ENCODE data around the gene PMAIP1. TPM values are rescaled to one million over a fixed set of nuclear protein-coding genes. Genes with fewer than 3 reads are reported as not detected.
"Not testable (repeated sequence)": the region's sequence is repeated elsewhere in the genome, so short reads cannot be mapped to it uniquely, and the experiment has no call there.

Gene PMAIP1
- total and polyA plus RNA-seq, 8 donors: 2.3 to 8.3 (median 3.7) TPM; not detected in 2

DNA sequence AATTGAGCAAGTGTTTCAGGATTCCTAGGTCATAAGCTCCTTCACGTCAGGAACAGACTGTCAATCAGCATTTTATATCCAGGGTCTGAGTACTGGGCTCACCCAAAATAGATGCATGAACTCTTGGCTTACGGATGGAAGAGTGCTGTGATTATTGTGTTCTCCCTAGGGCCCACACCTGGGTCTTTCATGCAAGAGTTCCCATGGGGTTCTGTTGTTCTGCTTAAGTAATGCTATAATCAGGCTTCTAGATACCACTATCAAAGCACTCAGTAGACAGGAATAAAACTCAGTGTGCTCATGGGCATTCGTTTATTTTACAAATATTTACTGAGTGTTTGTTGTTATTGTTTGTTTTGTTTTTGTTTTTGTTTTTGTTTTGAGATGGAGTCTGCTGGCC, 46.4 kb upstream of the PMAIP1 start:
- WGBS, 5 donors: 71 to 91% (median 78%) methylated on average over 3 of the region's 3 CpGs
- DNase-seq: no peak
- Histone ChIP-seq H3K9me3 (no peaks in the 10 kb centered on the region), H3K27ac (no peak overlapping the region), H3K4me3 (no peak overlapping the region), H3K36me3 (no peaks in the 10 kb centered on the region), H3K27me3 (peaks cover 0 to 11% (median 0%) of the 10 kb centered on the region in 3 donors), H3K4me1 (no peaks in the 10 kb centered on the region)
- no peak for TF ChIP-seq POLR2A (IDR thresholded peaks at IDR 0.05)
- TF ChIP-seq POLR2AphosphoS5 (IDR thresholded peaks at IDR 0.05): no peak
- no peak for TF ChIP-seq EP300 (IDR thresholded peaks at IDR 0.05)
- TF ChIP-seq, protein P1, sequence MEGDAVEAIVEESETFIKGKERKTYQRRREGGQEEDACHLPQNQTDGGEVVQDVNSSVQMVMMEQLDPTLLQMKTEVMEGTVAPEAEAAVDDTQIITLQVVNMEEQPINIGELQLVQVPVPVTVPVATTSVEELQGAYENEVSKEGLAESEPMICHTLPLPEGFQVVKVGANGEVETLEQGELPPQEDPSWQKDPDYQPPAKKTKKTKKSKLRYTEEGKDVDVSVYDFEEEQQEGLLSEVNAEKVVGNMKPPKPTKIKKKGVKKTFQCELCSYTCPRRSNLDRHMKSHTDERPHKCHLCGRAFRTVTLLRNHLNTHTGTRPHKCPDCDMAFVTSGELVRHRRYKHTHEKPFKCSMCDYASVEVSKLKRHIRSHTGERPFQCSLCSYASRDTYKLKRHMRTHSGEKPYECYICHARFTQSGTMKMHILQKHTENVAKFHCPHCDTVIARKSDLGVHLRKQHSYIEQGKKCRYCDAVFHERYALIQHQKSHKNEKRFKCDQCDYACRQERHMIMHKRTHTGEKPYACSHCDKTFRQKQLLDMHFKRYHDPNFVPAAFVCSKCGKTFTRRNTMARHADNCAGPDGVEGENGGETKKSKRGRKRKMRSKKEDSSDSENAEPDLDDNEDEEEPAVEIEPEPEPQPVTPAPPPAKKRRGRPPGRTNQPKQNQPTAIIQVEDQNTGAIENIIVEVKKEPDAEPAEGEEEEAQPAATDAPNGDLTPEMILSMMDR (IDR thresholded peaks at IDR 0.05): no peak
- intact Hi-C loops (cut with DNase I; ENCODE audit: low total_unique reads): no loop called here

GRCh38 chr18:59853988-59854387, 45.8 kb upstream of the PMAIP1 start:
- H3K4me1 ChIP-seq; H3K36me3 ChIP-seq; DNase-seq; H3K27ac ChIP-seq; H3K9me3 ChIP-seq; H3K4me3 ChIP-seq; intact Hi-C loops (cut with DNase I; ENCODE audit: low total_unique reads): not testable (repeated sequence)
- H3K27me3 ChIP-seq: peaks cover 0 to 12% (median 0%) of the 10 kb centered on the region in 3 donors
- WGBS, 5 donors: 90 to 93% (median 91%) methylated on average over 4 of the region's 4 CpGs

DNA sequence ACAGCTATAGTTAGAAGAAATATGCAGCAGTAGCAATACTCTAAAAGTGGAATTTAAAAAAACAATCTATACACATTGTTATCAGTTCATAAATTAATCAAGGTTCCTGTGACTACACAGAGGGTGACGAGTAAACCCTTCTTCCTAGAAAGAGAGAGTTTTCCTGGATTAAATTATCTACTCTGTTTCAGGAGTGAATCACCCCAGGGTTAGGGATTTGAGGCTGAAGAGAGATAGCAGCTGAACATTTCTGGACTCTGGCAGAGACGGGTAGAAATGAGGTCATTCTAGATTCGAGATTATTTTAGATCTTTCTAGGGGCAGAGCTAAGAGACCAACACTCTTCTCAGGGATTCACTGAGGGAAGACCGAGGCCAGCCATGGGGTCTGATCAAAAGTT, 38.8 kb upstream of the PMAIP1 start:
- peaks cover 0 to 4% (median 0%) of the 10 kb centered on the region in 4 donors for H3K4me1 ChIP-seq
- no peak overlapping the region for H3K4me3 ChIP-seq
- intact Hi-C loops (cut with DNase I; ENCODE audit: low total_unique reads): no loop called here
- WGBS, 5 donors: 46 to 59% (median 58%) methylated on average over 4 of the region's 4 CpGs
- DNase-seq: no peak
- TF ChIP-seq POLR2A (IDR thresholded peaks at IDR 0.05) (no peak), POLR2AphosphoS5 (IDR thresholded peaks at IDR 0.05) (no peak), EP300 (IDR thresholded peaks at IDR 0.05) (no peak)
- TF ChIP-seq, protein P1 (IDR thresholded peaks at IDR 0.05): no peak
- peaks cover 0 to 21% (median 0%) of the 10 kb centered on the region in 3 donors for H3K27me3 ChIP-seq
- H3K9me3 ChIP-seq: no peaks in the 10 kb centered on the region
- H3K36me3 ChIP-seq: no peaks in the 10 kb centered on the region
- H3K27ac ChIP-seq: no peak overlapping the region

DNA sequence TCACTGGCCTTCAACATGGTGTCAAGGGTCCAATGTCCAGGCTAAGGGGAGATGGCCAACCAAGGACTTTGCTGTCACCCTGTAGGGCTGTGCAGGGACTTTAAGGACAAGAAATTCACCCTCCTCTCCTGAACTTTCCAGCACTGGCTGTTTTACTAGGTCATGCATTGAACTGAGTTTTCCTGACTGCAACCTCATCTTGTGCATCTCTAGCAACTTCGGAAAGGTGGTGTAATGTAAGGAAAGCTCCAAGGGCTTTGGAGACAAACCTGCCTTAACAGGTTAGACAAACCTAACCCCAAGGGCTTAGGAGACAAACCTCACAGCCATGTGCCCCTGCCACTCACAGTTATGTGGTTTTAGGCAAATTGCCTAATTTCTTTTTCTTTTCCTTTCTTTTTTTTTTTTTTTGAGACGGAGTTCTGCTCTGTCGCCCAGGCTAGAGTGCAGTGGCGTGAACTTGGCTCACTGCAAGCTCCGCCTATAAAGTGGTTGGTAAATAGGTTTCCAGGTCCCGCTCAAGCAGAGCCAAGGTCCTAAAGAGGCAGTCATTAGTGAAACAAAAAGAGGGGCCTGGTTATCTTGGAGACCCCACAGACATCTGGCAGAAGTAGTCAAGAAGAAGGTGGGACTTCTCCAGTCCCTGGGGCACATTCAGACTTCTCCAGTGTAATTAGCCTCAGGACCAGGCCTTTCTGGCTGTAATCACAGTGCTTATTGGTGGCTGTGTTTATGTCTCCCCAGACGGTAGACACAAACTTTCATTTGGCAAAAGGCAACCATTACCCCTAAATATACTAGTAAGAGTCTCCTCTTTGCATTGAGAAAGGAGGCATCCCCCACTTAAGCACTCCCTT, 37.6 kb upstream of the PMAIP1 start:
- intact Hi-C loops (cut with DNase I; ENCODE audit: low total_unique reads): no loop called here
- Histone ChIP-seq H3K4me3 (no peak overlapping the region), H3K9me3 (no peaks in the 10 kb centered on the region), H3K27ac (no peak overlapping the region), H3K36me3 (no peaks in the 10 kb centered on the region), H3K27me3 (peaks cover 0 to 21% (median 0%) of the 10 kb centered on the region in 3 donors), H3K4me1 (peaks cover 0 to 4% (median 0%) of the 10 kb centered on the region in 4 donors)
- WGBS, 5 donors: 46 to 67% (median 54%) methylated on average over 7 of the region's 7 CpGs
- TF ChIP-seq EP300 (IDR thresholded peaks at IDR 0.05) (no peak), POLR2AphosphoS5 (IDR thresholded peaks at IDR 0.05) (no peak), POLR2A (IDR thresholded peaks at IDR 0.05) (no peak)
- TF ChIP-seq, protein P1 (IDR thresholded peaks at IDR 0.05): no peak
- DNase-seq: no peak
